Loucy (cell line): Measurements from ENCODE around the gene KIAA1614.

Source experiments
- H2AFZ ChIP-seq: fragments of 200-600 bp; sonication (generic); 2 replicates; pipeline ENCODE4 v1.6.0; 2016; ENCODE audit warnings: antibody characterized with exemption, mild to moderate bottlenecking, low read length, moderate library complexity
- H3F3A ChIP-seq: fragments of 200-600 bp; 2 replicates; pipeline ENCODE4 v1.6.0; 2016; ENCODE audit warnings: antibody characterized with exemption, low read depth, mild to moderate bottlenecking
- H3K27me3 ChIP-seq: fragments of 200-600 bp; sonication (generic); 2 replicates; pipeline ENCODE4 v1.6.1; 2014; ENCODE audit warnings: low read length, mild to moderate bottlenecking; ENCODE audit not compliant: insufficient read depth, poor library complexity, severe bottlenecking
- H3K36me3 ChIP-seq: fragments of 200-600 bp; sonication (generic); 2 replicates; pipeline ENCODE4 v1.6.1; 2016; ENCODE audit warnings: low read length; ENCODE audit not compliant: insufficient read depth
- H3K4me1 ChIP-seq: fragments of 200-600 bp; sonication (generic); 2 replicates; pipeline ENCODE4 v1.5.1; 2014; ENCODE audit warnings: low read length, mild to moderate bottlenecking; ENCODE audit not compliant: insufficient read depth, poor library complexity, severe bottlenecking
- H3K4me2 ChIP-seq: fragments of 200-600 bp; sonication (generic); 2 replicates; pipeline ENCODE4 v1.6.0; 2014; ENCODE audit warnings: antibody characterized with exemption, low read length, low read depth, mild to moderate bottlenecking; ENCODE audit not compliant: poor library complexity, severe bottlenecking
- H3K4me3 ChIP-seq: fragments of 200-600 bp; sonication (generic); 2 replicates; pipeline ENCODE4 v1.5.1; 2014; ENCODE audit warnings: low read length, mild to moderate bottlenecking, mixed read lengths; ENCODE audit not compliant: poor library complexity, severe bottlenecking
- H3K79me2 ChIP-seq: fragments of 200-600 bp; sonication (generic); 2 replicates; pipeline ENCODE4 v1.6.1; 2014; ENCODE audit warnings: low read length; ENCODE audit not compliant: insufficient read depth
- H3K9ac ChIP-seq: fragments of 200-600 bp; sonication (generic); 2 replicates; pipeline ENCODE4 v1.6.0; 2014; ENCODE audit warnings: mild to moderate bottlenecking, low read depth, low read length, moderate library complexity; ENCODE audit not compliant: poor library complexity, severe bottlenecking
- H3K9me2 ChIP-seq: fragments of 200-600 bp; sonication (generic); replicated peaks from 2 replicates; pipeline ENCODE4 v1.6.1; 2016; ENCODE audit warnings: low read depth, low read length, mixed read lengths
- H3K9me3 ChIP-seq: fragments of 200-600 bp; sonication (generic); 2 replicates; pipeline ENCODE4 v1.6.1; 2014; ENCODE audit warnings: mild to moderate bottlenecking, antibody characterized with exemption, low read length, low read depth; ENCODE audit not compliant: insufficient read depth
- H4K20me1 ChIP-seq: fragments of 200-600 bp; sonication (generic); 2 replicates; pipeline ENCODE4 v1.6.0; 2014; ENCODE audit warnings: antibody characterized with exemption, low read length, mild to moderate bottlenecking; ENCODE audit not compliant: insufficient read depth, poor library complexity, severe bottlenecking
- EZH2phosphoT487 ChIP-seq: fragments of 200-600 bp; IDR thresholded peaks from 2 replicates; pipeline ENCODE4 v1.6.1; 2018; ENCODE audit warnings: antibody characterized with exemption, mild to moderate bottlenecking, moderate library complexity, borderline replicate concordance
- TF ChIP-seq, protein P1 (sequence below): fragments of 200-600 bp; sonication (generic); conservative IDR thresholded peaks from 2 replicates; pipeline ENCODE4 v1.5.1; 2014; ENCODE audit warnings: mild to moderate bottlenecking, antibody characterized with exemption, low read length

The KIAA1614 gene

DNA sequence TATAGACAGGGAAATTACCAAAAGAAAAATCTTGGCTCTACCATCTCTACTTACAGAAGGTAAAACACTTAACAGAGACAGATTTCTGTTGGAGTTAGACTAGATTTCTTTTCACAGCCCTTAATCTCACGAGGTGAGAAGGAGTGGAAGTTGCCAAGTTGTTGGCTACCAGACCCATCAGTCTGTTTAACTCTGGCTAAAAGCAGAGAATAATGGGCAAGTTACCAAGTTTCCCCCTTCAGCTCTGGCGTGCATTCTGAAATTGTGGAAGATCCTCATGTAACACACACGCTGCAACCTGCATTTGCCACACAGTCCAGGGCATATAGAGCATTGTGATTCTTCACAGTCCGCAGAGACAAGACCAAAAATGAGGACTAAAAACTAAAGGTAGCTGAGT is 60.7 kb downstream of the KIAA1614 start:
- Histone ChIP-seq H3K4me2 (no peak overlapping the region), H3K4me3 (no peak overlapping the region), H3K79me2 (peaks cover 21% of the 10 kb centered on the region), H4K20me1 (no peaks in the 10 kb centered on the region), H3K9me3 (no peaks in the 10 kb centered on the region), H3K36me3 (peaks cover 89% of the 10 kb centered on the region; the same call in 1 of the 2 replicates), H2AFZ (no peak overlapping the region), H3K4me1 (no peaks in the 10 kb centered on the region), H3F3A (no peaks in the 10 kb centered on the region), H3K9me2 (no peaks in the 10 kb centered on the region), H3K27me3 (no peaks in the 10 kb centered on the region), H3K9ac (no peak overlapping the region)
- TF ChIP-seq, protein P1, sequence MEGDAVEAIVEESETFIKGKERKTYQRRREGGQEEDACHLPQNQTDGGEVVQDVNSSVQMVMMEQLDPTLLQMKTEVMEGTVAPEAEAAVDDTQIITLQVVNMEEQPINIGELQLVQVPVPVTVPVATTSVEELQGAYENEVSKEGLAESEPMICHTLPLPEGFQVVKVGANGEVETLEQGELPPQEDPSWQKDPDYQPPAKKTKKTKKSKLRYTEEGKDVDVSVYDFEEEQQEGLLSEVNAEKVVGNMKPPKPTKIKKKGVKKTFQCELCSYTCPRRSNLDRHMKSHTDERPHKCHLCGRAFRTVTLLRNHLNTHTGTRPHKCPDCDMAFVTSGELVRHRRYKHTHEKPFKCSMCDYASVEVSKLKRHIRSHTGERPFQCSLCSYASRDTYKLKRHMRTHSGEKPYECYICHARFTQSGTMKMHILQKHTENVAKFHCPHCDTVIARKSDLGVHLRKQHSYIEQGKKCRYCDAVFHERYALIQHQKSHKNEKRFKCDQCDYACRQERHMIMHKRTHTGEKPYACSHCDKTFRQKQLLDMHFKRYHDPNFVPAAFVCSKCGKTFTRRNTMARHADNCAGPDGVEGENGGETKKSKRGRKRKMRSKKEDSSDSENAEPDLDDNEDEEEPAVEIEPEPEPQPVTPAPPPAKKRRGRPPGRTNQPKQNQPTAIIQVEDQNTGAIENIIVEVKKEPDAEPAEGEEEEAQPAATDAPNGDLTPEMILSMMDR = no peak
- TF ChIP-seq EZH2phosphoT487 = no peak

DNA sequence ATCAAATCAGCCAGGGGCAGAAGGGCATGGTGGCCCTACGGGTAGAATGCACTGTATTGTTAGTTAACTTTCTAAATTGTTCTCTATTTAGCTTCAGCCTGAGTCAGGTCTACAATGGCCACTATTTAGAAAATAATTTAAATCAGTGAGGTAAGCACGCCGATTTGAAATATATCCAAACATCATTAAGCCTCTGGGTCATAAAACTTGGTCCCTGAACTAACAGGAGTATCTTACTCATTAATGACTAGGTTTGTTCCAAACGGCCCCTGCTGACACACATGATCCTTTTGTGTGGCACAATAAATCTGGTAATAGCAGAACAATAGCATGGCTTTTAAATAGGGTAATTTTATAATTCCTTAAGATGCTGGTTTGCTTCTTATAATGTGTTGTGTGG is 61.5 kb downstream of the KIAA1614 start:
- no peak overlapping the region for H3K9ac ChIP-seq
- TF ChIP-seq, protein P1 = no peak
- TF ChIP-seq EZH2phosphoT487 = no peak
- H3K27me3 ChIP-seq = no peaks in the 10 kb centered on the region
- no peaks in the 10 kb centered on the region for H3K4me1 ChIP-seq
- no peaks in the 10 kb centered on the region for H3F3A ChIP-seq
- H3K9me2 ChIP-seq = no peaks in the 10 kb centered on the region
- H2AFZ ChIP-seq = no peak overlapping the region
- H4K20me1 ChIP-seq = no peaks in the 10 kb centered on the region
- no peak overlapping the region for H3K4me3 ChIP-seq
- peaks cover 29% of the 10 kb centered on the region for H3K79me2 ChIP-seq
- H3K36me3 ChIP-seq = peaks cover 91% of the 10 kb centered on the region; the same call in 1 of the 2 replicates
- H3K4me2 ChIP-seq = no peak overlapping the region
- no peaks in the 10 kb centered on the region for H3K9me3 ChIP-seq

DNA sequence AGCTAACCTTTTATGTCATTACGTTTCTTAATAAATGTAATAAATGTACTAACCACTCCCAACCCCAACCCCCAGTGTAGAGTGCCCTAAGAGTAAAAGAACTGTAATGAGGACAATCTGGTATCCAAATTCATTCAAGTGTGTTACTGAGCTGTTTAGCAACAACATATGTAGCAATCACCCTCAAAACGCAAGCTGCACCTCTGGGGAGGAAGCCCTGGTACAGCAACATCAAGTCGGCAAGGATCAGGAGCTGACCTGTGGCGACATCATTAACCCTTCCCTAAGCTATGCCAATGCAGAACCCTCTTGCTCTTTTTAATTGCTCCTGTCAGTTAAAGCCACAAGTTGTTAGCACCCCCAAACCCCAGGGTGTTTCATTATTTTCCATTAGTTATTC is 62.9 kb downstream of the KIAA1614 start:
- H3K4me2 ChIP-seq = no peak overlapping the region
- H3K79me2 ChIP-seq = peaks cover 38% of the 10 kb centered on the region
- H3F3A ChIP-seq = no peaks in the 10 kb centered on the region
- H3K4me3 ChIP-seq = no peak overlapping the region
- no peak overlapping the region for H3K9ac ChIP-seq
- H3K9me3 ChIP-seq = no peaks in the 10 kb centered on the region
- no peaks in the 10 kb centered on the region for H3K27me3 ChIP-seq
- TF ChIP-seq, protein P1 = no peak
- no peak for TF ChIP-seq EZH2phosphoT487
- no peaks in the 10 kb centered on the region for H4K20me1 ChIP-seq
- no peaks in the 10 kb centered on the region for H3K9me2 ChIP-seq
- peaks cover under 1% of the 10 kb centered on the region for H3K4me1 ChIP-seq
- H3K36me3 ChIP-seq = peaks cover 84% of the 10 kb centered on the region; the same call in 1 of the 2 replicates
- no peak overlapping the region for H2AFZ ChIP-seq
